GDM1 (cell line): ENCODE results near the gene TOP3B.

Experiments used
- DNase-seq: peaks from one replicate; lab custom pipeline; 2025; lab: John Stamatoyannopoulos, UW

Gene TOP3B

DNA sequence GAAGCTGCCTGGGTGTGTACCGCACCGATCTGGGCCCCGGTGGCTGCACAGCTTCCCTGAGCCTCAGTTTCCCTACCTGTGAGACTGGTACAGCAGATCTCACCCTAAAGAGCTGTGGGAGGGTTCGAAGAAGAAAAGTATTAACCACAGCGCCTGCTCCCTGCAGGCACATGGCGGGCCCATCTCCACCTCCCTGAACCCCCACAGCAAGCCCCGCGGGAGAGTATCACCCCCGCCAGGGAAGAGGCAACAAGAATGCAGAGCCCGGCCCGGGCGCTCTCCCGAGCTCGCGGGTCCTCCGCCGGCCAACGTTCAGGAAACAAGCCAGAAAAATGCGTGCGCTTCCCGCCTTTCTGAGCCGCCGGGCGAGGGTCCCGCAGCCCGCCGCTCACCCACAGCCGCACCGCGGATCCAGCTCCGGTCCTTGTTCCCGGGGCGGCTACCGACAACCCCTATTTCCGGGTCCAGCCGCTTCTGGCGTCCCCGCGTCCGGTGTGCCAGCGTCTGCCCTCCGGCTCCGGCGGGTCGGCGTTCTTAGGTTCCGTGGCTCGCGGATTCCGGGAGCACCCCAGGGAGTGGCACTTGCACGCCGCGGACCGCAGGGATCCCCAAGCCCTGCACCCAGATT lies at the start of gene TOP3B:
Gene TOP3B (minus strand): TSS at position 450 of the 628 bp plus-strand sequence. CDS start 7,078 bp downstream, outside the sequence.
- DNase-seq, result peak; percentile 62

GRCh38 chr22:22031183-22031945 lies 48.8 kb upstream of the TOP3B start:
- no peak for DNase-seq

DNA sequence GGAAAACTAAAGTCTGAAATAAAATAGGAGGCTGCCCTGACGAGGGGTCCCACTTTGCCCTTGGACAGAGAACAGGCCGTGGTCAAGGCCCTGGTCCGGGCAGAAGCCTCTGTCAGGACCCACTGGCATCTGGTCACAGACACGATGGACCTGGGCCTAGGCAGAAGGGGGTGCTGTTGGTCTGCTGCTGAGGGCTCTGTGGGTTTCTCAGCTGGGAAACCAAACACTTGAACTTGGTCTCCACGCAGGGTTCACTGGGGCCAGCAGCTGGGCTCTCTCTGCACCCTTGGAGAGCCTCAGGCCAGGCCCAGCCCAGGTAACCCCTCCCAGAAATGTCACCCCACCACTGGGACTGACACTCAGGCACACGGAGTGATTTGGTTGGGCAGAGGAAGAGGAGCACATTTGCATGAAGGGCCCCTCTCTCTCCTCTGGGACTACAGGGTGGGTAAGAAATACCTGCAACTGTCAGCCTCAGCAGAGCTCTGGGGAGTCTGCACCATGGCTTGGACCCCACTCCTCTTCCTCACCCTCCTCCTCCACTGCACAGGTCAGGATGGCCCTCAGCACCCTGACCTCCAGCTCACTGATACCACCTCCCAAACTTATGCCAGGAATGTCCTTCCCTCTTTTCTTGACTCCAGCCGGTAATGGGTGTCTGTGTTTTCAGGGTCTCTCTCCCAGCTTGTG lies 48.1 kb upstream of the TOP3B start:
- DNase-seq, result no peak

GRCh38 chr22:22027955-22028354 lies 45.4 kb upstream of the TOP3B start:
- DNase-seq, result no peak

- DNase-seq, result no peak
These were observed 43.7 kb upstream of the TOP3B start for GRCh38 chr22:22026157-22026831.

DNA sequence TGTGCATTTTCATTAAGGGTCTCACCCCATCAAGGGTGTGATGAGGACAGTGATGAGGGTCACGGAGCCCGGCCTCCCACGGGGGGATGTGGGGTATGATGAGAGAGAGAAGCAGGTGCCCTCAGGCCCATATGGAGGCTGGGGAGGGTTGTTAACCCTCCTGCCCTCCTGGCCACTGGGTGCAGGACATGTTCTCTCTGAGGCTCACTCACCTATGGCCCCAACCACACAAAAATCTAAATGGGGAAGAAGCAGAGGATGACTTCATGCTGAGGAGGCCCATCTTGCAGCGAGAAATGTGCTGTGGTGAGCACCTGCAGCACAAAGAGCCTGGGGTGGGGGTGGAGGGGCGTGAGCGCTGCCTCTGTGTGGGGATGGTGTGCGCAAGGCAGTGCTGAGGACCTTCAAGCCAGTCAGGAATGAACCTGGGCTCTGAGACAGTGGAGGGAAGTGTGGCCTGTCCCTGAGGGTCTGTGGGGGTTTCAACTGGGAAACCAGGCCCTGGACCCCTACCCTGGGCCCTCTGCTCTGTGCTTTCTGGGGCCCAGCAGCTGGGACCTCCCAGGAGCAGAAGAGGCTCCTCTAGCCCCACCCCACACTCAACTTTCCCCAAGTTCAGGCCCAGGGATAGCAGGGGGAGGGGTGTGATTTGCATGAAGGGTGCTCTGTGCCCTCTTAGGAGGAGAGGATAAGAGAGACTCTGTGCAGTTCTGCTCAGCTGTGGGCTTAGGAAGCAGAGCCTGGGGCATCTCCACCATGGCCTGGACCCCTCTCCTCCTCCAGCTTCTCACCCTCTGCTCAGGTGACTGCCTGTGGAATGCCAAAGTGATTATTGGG lies 43.0 kb upstream of the TOP3B start:
- no peak for DNase-seq

DNA sequence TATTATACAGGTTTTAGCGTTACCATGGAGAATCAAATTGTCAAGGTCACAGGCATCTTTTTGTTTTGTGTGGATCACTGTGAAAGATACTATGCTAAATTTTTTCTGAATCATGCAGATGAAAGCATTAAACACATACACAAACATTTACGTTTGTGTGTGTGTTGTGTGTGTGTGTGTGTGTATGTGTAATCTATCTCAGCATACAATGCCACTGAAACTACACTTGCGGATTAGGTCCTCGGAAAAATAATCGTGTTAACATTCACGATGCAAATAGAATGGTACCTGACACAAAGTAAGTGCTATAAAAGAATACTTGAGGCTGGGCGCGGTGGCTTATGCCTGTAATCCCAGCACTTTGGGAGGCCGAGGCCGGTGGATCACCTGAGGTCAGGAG lies 41.9 kb upstream of the TOP3B start:
- DNase-seq, result no peak

DNA sequence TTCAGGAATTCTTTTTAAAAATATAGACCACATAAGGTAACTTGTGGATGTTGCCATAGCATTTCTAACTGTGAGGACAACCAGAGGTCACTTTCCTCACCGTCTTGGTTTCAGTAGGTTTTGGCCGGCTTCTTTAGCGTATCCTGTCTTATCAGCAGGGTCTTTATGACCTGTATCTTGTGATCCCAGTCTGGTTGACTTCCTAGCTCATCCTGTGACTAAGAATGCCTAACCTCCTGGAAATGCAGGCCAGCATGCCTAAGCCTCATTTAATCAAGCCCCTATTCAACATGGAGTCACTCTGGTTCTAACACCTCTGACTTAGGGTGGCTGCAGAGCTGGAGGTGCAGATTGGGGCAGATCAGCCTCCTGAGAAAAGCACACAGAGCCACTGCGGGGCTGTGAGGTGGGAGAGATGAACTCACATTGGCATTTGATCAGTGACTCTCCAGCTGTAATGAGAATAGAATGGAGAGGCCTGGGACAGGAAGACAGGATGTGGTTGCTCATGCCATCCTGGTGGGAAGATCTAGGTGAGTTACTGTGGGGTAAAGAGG lies 41.1 kb upstream of the TOP3B start:
- DNase-seq, result no peak

DNA sequence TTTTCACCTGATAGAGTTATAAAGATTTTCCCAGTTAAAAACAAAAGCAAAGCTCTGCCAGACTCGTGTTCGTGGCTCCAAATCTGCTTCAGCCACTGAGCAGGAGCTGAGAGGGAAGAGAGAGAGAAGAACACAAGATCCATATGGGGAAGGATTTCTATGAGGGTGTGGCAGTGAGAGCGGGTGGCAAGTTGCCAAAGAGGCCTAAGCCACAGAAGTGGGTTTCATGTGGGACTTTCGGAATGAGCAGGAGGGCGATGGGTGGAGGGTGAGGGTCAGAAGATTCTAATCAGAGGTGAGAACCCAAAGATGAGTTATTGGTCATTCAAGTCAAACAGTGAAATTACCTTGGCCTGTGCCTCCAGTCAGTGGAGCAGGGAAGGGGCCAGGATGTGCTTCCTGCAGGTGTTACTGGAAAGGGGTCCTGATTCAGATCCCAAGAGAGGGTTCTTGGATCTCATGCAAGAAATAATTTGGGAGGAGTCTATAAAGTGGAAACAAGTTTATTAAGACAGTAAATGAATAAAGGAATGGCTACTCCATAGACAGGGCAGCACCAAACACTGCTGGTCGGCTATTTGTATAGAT lies 40.5 kb upstream of the TOP3B start:
- DNase-seq, result no peak

DNA sequence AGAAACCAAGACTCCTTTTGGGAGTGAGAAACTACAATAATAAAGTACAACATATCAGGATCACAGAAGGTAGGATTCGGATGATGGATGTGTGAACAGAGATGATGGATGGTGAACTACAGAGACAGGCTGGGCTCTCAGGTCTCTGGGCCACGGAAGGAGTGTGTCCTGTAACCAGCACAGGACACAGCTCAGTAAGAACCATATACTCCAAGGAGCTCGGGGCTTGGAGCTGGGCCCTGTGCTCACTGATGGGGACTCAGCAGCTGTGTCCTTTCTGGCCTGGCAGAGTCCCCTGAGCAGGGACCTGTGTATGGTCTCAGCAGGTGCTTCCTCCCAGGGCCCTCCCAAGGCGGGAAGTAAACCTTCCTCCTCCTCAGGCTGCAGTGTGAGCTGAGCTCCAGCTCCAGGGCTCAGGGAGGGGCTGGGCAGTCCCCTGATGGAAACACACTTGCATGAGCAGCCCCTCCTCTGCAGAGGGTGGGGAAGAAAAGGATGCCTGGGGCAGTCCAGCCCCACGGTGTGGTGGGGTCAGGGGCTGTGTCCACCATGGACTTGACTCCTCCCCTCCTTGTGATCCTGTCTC lies 39.8 kb upstream of the TOP3B start:
- no peak for DNase-seq

DNA sequence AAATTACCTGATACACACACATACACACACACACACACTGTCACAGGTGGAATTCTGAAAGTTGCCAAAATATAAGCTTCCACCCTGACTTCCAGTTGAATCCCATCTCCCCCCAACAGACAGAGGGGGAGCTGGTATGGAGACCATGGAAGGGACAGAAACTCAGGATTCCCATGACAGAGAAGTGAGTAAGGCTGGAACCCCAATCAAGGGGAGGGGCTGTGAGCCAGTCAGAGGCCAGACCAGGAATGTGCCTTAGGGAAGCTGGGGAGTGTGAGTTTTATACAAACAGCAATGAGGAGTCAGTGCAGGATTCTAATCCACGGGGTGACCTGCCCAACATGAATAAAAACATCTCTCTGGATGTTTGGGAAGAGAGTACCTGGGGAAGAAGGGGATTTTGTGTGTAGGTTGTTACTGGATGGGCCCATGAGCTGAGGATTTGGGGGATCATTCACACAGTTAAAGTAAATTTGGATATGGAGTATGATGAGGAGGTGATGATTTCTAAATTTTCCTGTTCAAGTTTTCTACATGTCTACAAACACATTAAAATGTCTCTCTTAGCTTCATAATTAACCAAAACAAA lies 38.7 kb upstream of the TOP3B start:
- DNase-seq, result no peak

- DNase-seq, result no peak
These were observed 37.9 kb upstream of the TOP3B start for GRCh38 chr22:22020425-22020852.

DNA sequence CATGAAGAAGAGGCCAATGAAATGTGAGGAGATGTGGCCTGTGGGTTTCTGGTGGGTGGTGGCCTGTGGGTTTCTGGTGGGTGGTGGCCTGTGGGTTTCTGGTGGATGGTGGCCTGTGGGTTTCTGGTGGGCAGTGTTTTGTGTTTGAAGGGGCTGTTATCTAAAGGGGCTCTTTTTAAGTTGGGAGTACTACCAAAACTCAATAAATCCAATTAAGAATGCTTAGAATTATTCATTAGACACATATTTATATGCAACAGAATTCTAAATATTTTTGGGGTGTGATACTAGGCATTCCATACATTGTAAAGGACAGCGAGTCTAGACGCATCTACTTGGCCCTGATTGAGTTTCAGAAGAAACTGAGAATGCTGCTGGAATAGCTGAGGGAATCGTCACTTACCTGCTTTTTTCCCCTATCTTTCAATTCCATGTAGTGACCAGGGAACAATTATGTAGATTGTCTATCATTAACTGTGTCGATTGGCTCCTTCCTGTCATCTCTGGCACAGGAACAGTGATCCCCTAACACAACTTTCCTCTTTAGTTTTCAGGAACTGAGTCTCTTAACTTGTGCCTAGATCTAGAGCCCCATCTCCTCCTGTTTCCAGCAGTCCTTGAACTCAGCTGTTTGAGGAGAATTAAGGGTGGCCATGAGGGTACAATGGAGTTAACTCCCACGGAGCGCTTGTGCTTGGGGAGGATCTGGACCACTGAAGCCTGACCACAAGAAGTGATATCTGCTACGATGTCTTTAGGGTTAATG lies 37.3 kb upstream of the TOP3B start:
- no peak for DNase-seq

GRCh38 chr22:22018825-22019658 lies 36.5 kb upstream of the TOP3B start:
- DNase-seq, result no peak

- no peak for DNase-seq
These were observed 33.0 kb upstream of the TOP3B start for GRCh38 chr22:22015631-22016030.

- no peak for DNase-seq
These were observed 31.7 kb upstream of the TOP3B start for GRCh38 chr22:22014285-22014659.

- DNase-seq, result no peak
These were observed 31.1 kb upstream of the TOP3B start for GRCh38 chr22:22013559-22014284.

GRCh38 chr22:22011964-22012363 lies 29.4 kb upstream of the TOP3B start:
- DNase-seq, result no peak
